Activated CD8-positive, alpha-beta memory T cell treated with anti-CD3 and anti-CD28 coated beads, Interleukin-2, amount 50 U/mL, for 48 hours (primary cell): ENCODE measurements around the gene MDP1.
"Not testable (repeated sequence)": the region's sequence is repeated elsewhere in the genome, so short reads cannot be mapped to it uniquely, and the experiment has no call there.

Experiments
- DNase-seq: peaks from one replicate; pipeline ENCODE4 v3.0.0-alpha.2; 2020

MDP1 gene

DNA sequence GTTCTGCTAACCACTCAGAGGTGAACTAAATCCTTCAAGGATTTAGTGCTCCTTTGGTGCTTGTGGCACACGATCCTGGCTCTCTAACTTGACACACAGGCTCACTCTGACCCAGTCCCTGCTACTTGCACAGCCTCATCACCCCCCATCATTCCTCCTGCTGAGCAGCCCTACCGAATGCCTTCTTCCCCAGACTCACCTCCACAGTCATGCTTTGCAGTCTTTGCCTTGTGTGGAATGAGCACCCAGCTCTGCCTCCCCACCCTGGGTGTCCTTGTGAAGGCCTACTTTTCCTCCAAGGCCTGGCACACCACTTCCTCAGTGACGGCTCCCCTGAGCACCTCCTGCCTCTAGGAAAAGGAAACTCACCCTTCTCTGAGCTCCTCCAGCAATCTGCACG is 34.5 kb upstream of the MDP1 start:
- no peak for DNase-seq

DNA sequence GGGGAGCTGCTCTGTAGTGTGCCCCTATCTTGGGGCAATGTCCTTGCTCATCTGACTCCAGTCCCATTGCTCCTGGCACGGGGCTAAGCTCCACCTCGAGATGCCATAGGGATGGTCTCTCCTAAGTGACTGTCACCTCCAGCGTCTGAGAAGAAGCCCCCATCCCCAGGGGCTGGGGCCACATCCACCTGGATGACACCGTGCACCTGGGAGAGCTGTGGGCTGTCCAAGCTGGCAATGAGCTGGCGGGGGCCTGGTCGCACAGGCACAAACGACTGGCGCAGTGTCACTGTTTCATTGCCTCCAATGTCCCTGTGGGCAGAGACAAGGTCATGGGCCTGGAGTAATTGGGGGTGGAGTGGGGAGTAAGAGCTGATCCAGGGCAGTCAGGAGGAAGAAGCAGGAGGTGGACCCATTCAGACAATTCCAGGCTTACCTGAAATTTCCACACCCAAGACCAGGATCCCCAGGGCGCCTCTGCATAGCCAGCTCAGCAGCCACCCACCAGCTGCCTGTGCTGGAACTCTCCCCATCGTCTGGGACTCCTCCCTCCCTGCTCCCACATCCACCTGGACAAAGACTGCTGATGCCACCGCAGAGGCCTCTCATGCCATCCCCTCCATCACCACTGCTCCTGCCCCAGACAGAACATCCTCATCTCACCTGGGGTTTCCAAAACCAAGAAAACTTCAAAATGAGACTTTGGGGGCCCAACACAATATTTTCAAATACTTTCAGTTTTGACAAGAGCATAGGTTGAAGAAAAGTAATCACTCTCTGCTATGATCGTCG is 33.6 kb upstream of the MDP1 start:
- no peak for DNase-seq

DNA sequence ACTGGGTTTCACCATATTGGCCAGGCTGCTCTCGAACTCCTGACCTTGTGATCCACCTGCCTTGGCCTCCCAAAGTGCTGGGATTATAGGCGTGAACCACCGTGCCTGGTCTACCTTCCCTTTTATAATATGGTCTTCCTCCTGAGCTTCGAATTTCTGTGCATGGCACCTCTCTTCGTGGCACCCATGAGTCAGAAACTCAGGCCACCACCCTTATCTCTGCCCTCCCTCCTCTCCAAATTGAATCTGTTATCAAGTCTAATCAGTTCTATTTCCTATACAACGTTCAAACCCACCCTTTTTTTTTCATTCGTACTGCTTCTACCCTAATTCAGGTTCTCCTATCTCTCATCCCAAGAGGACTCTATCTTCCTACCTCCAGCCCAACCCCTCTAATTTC is 31.6 kb upstream of the MDP1 start:
- DNase-seq = no peak

DNA sequence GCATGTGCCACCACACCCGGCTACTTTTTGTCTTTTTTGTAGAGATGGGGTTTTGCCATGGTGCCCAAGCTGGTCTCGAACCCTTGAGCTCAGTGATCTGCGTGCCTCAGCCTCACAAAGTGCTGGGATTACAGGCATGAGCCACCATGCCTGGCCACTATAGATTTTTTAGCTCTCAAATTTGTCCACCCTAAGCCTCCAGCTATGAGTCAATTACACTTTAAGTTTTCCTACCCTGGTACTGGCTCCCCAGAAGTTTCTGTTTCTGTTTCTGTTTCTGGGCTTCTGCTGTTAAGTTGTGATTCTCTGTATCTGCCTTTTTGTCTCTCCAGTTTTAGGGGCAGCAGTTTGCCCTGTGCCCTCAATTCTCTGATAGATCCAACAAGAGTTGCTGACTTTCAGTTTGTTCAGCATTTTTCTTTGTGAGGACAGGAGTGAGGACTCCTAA is 30.9 kb upstream of the MDP1 start:
- DNase-seq = no peak

DNA sequence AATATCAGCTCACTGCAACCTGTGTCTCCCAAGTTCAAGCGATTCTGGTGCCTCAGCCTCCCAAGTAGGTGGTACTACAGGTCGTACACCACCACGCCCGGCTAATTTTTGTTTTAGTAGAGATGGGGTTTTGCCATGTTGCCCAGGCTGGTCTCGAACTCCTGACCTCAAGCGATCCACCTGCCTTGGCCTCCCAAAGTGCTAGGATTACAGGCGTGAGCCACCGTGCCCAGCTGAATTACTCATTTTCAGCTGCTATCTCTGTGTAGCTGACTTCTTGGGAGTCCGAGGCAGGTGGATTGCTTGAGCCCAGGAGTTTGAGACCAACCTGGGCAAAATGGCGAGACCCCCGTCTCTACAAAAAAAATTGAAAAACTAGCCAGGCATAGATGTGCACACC is 29.5 kb upstream of the MDP1 start:
- not testable (repeated sequence) for DNase-seq

DNA sequence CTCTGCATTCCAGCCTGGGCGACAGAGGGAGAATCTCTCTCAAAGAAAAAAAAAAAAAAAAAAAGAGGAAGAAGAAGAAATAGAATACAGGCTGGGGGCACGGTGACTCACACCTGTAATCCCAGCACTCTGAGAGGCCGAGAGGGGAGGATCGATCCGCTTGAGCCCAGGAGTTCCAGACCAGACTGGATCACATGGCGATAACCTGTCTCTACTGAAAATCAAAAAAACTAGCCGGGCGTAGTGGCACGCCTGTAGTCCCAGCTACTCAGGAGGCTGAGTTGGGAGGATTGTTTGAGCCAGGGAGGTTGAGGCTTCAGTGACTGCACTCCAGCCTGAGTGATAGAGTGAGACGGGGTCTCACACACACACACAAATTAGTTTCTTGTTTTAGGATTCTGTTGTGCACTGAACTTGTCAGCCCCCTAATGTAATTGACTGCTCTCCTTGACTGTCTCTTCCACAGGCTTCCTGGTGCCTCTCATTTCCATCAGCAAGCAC is 27.5 kb upstream of the MDP1 start:
- DNase-seq = no peak

DNA sequence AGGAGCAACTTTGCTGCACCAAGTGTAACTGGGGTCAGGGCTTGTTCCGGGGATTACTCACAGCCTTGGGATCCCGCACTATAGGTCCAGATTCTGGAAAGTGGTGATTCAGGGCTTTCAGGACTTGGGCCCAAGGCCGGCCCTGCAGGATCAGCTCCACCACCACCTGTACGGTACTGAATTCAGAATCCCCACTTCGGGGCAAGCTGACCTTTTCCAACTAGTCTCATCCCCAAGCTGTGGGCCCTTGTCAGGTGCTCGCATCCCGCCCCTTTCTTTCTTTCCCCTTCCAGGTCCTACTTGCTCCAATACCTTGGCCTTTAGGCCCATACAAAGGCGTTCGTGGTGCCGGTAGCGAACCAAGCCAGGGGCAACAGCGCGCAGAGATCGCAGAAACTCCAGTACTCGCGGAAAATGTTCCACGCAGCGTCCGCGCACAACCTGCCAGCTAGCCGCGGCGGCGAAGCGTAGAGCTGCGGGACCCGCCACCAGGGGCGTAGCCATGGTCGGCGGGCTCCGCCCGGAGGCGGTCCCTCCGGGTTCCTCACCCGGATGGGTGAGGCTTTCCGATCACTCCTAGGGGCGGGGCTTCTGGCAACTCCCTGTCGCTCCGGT is 26.1 kb upstream of the MDP1 start:
- DNase-seq = no peak

DNA sequence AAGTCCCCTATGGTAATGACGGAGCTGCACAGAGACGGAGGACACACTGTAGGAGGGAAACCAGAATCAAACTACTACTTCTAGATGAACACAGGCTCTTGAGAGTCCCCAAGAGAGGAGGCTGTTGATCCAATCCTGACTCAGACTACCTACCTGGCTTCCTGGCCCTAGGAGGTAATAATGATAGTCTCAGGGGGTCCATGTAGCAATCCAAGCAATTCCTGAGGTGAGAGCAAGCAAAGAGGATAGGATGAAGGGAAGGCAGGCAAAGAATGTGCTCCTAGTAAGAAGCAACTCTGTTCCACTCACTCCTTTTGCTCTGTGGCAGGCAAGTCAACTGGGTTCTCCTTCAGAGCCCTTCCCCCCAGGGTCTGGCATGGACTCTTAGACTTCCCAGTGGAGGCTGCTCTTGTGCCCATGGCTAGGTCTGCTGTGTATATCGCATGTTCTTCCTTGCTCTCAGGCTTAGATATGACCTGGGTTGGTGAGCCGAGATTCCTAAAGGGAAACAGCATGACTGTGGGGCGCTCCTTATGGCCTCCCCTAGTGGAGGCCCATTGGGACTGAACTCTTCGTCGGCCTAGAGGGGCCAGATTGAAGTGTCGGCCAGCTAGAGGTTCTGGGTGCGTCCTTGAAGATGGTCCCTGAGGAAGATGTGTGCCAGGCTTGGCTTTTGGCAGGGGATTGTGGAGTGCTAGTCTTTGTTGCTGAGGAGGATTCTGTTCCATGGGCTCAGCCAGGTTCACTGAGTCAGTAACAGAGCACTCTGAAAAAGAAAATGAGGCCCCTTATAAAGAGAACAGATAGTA is 24.4 kb upstream of the MDP1 start:
- no peak for DNase-seq

DNA sequence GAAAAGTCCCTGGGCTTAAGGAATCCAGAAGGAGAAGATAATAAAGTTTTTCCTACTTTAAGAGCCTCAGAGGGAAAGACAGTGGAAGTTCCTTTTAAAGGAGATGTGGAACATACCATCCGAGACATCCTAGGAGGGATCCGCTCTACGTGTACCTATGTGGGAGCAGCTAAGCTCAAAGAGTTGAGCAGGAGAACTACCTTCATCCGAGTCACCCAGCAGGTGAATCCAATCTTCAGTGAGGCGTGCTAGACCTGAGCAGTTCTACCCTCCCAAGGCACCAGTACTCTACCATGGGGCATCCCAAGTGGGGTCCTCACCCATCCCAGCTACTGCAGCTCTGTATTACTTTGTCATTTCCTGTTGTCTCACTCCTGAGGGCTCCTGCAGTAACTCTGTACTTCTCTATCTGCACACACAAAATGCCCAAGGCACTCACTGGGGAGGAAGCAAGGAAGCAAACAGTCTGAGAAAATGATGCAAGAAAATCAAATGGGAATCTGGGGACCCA is 22.7 kb upstream of the MDP1 start:
- DNase-seq = no peak

DNA sequence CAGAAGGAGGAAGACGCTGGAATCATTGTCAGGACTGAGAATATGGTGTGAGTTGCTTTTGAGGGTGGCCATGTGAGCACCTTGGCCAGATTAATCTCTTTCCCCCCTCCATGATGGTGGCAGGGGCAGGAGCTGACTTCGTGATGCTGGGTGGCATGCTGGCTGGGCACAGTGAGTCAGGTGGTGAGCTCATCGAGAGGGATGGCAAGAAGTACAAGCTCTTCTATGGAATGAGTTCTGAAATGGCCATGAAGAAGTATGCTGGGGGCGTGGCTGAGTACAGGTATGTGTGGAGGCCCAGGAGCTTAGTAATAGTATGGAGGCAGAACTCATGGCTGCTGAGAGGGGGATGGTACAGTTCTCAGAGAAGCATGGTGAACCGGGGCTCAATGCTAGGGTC is 22.3 kb upstream of the MDP1 start:
- no peak for DNase-seq

DNA sequence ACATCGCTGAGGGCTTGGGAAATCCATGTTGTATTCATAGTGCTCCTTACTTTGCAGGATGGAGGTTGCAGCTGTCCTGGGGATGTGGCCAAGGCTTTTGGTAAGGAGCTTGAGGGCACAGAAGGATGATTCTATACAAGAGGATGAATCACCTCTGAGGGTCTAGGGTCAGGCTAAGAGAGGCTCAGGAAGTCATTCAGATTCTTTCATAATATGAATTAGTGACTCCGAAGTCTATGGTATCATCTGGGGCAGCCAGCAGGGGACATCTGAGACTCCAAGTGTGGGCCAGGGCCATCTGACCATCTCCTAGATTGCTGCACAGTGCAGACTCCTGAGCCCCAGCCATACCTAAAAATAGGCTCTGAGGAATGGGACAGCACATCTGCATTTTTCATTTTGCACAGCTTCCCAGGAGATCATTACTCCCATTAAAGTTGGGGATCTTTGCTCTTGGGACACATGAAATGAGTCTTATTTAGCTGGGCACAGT is 21.6 kb upstream of the MDP1 start:
- DNase-seq = no peak

DNA sequence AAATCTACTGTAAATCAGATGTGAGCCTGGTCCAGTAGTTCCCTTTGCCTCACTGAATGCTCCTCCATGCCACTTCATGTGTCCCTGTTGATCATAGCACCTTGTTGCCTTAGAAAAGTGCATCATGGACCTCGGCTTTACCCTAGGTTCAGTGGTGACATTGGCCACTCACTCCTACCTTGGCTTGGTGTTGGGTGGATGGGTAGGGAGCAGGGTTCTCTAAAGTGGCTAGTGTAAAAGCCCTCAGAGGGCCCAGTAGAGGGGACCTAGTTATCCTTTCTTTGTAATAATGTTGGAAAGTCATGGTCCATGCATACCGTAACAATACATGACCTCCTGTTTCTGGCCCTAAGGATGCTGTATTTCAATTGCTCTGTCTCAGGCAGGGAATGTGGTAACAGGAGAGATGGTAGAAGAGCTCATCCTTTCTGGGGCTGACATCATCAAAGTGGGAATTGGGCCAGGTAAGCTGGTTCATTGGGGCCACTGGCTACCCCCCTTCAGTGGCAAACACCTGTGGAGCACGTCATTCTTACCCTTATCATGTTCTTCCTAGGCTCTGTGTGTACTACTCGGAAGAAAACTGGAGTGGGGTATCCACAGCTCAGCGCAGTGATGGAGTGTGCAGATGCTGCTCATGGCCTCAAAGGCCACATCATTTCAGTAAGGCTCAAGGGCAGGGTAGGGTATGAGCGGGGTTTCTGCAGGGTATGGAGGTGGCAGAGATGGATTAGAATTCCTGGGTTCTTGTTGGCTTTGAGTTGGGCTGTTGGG is 21.0 kb upstream of the MDP1 start:
- DNase-seq = no peak

DNA sequence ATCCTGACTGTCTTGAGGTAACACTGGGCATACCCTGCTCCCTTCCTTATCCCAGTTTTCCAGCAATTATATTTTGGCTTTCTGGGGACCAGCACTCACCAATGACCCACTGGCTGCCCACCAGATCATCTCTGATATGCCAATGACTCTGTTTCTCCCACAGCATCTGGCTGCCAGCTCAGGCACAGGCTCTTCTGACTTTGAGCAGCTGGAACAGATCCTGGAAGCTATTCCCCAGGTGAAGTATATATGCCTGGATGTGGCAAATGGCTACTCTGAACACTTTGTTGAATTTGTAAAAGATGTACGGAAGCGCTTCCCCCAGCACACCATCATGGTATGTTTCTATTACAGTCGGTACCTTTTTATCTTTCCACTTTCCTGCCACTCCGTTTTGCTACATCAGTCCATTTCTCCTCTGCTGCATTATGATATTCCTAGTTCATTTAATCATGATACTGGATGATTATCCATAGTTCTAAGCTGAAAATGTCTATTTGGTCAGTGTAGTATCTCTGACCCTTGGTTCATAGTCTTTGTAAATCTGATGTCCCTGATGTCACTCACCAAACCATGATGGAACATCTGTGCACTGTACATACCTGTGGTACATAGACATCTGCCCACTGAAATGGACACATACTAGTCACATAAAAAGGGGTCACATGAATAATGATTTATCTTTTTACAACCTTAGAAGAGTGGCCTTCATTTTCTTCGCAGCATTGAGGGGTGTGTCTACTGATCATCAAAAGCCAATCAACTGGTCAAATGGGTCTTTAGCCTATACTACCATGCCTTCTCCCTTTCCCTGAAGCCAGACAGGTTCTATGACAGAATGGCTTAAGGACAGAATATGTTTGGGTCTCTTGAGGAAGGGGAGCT is 20.2 kb upstream of the MDP1 start:
- DNase-seq = no peak

DNA sequence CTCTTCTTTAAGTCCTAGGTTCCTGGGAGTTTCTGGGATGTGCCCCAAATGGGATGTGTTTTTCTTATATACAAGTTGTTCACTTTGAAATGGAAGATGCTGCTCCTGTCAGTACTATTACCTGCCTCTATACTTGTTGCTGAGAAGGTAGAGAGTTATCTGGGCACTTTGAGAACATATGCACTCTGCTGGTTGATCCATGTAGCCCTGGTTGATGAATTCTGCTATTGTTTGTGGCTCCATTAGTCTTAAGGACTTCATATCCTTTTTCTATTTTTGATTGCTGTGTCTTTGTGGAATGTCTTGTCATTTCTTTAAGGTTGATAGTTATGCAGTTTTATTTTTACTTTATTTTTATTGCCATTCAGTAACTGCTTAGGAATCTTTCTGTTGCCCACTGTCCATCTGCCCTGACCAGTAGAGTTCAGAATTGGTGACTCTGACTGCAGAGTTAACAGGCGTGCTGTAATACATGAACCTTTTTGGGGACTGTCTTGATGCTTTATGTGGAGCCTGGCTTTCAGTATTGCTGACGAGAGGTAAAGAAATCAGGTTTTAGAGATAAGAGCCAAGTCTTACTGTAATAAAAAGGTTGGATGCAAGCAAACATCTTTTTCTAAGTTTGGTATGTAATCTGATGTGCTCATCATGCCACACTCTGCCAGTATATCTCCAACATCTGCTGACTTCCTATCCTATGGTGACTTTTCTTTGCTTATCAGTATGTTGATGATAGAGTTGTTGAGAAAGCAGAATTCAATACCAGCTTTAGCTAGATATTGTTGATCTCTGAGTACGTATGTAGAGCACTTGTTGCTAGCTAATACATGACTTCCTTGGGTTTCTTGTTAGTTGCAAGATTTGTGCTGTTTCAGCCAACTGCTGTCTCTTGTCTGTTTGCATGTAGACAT is 18.5 kb upstream of the MDP1 start:
- no peak for DNase-seq

DNA sequence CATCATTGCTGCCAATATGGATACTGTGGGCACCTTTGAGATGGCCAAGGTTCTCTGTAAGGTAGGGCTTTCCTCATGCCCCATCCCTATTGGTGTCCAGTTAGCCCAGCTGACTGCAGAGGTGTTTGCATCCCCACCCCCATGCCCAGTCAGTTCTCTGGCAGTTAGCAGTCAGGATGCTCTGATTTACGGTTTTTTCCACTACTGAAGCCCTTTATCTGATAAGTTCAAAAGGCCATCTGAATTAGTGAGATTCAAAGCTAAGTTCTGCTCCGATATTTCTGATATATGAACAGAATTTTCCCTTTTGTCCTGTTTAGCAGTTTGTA is 17.6 kb upstream of the MDP1 start:
- no peak for DNase-seq

DNA sequence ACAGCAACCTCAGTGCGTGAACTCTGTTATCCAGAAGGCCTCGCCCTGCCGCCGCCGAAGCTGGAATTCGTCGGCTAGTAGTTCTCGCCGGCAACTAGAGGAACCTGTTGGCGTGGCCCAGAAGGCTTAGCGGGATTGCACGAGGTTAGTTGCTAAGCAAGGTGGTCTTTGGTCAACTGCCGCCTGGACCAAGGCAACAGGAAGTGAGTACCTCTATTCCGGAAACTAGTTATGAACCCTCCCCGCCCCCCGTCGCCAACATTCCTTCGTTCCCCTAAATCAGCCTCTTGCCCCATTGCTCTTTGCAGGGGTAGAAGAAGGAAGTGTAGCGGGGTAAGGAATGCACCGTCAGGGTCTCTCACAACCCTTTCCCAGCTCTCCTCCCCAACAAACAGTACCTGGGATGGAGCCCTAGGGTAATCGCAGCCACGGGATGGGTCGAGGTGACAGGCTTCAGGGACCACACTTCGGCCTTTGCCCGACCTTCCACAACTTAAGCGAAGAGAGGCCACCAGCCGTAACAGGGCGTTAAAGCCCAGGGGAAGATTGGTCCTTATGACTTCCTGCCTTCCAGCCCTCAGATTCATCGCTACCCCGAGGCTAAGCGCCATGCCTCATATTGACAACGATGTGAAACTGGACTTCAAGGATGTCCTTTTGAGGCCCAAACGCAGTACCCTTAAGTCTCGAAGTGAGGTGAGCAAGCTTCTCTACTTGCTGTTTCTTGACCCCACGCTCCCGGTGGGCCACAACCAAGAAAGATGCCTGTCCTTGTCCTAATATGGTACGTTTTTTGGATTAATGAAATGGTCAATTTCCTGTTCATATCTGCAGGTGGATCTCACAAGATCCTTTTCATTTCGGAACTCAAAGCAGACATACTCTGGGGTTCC is 17.0 kb upstream of the MDP1 start, which contains the start of gene GMPR2:
TSS of gene GMPR2 (plus strand) at position 285 of the 893 bp plus-strand sequence. CDS start at position 610, 325 bp downstream.
- DNase-seq = no peak

DNA sequence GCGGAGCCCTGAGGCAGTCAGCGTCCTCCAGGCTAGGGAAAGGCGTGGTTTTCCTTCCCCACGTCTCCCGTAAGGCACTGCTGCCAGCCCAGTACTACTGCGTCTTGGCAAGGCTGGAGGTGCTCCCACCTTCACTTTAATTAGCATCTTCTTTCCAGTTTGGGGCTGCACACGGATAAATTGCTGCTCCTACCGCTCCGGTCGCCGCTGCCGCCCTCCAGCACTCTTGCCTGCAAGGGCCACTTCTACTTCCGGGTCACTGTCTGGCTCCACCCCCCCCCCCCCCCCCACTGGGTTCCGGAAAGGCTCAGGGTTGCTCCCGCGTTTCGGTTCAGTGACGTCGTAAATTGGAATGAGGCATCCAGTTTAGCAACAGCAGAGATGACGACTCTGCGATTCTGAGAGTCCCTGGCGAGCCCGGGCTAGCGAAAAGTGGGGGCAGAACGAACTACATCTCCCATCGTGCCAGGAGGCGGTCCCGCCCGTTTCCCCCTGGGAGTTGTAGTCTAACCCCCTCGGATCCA is 16.3 kb upstream of the MDP1 start, which contains the start of gene NEDD8:
TSS of gene NEDD8 (minus strand) at position 247 of the 524 bp plus-strand sequence. CDS start at position 147, 100 bp downstream.
- peak; percentile 92 for DNase-seq

DNA sequence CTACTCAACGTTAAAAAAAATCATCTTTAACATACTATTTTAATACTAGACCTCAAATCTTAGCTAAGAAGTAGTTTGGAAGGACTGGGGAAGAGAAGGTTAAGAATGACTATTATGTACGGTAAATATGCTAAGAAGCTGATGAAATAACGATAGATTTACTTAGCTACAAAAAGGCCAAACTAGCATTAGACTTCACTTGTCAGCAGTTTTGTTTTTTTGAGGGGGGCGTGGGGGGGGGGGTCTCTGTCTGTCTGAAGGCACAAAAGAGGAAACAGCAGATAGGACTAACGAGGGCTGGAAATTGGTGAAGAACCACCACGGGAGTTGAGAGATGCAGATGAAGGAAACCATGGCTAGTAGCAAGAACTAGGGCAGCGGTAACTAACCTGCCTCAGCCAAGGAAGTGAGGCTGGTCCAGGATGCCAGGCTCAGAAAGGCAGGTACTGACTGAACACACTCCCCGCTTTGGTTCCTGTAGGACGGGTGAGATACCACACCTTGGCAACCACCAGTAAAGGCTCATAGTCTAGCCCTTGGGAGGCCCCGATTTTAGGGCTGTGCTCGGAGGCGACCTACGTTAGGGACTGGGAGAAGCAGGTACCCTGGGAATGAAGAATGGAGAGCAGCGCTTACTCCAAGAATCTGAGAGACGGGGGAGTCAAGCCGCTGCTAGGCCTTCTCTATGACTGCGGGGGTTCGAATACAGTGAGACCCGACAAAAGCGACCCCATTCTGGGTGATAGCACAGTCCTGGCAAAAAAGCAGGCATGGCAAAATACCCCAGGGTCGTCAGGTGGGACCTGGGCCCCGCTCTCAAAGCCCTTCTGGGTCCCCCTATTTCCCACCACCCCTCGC is 15.6 kb upstream of the MDP1 start:
- DNase-seq = peak; percentile 63
